Heart left ventricle (tissue), 16 donors: ENCODE measurements around the gene IFFO2. TPM values are rescaled to one million over a fixed set of nuclear protein-coding genes. Genes with fewer than 3 reads are reported as not detected.

Experiments used
- ATAC-seq, 4 donors: fragments of 200-7000 bp; cut with Tn5 transposase; one replicate each; pipeline ENCODE4 v1.9.1; 2020 to 2022; ENCODE audit warnings: moderate library complexity in 4 of 4, mild to moderate bottlenecking in 3 of 4, moderate number of reproducible peaks in 1 of 4
- DNase-seq, 5 donors: peaks; one replicate each; pipeline ENCODE4 v3.0.0-alpha.2; 2020
- H3K27ac ChIP-seq, 12 donors: fragments of 200-600 bp; sonication (generic) in 4 of 12; one replicate each; pipeline versions ENCODE4 v1.5.0 to v1.8.0; 2016 to 2022; ENCODE audit warnings: mild to moderate bottlenecking in 2 of 12
- H3K27me3 ChIP-seq, 9 donors: fragments of 200-600 bp; sonication (generic) in 2 of 9; one replicate each; pipeline versions ENCODE4 v1.5.1 to v1.8.0; 2016 to 2022; ENCODE audit warnings: mild to moderate bottlenecking in 3 of 9
- H3K36me3 ChIP-seq, 9 donors: fragments of 200-600 bp; sonication (generic) in 2 of 9; one replicate each; pipeline versions ENCODE4 v1.5.0 to v1.8.0; 2018 to 2022; ENCODE audit warnings: mild to moderate bottlenecking in 2 of 9
- H3K4me1 ChIP-seq, 12 donors: fragments of 200-600 bp; sonication (generic) in 4 of 12; one replicate each; pipeline versions ENCODE4 v1.5.0 to v1.8.0; 2016 to 2022; ENCODE audit warnings: mild to moderate bottlenecking in 3 of 12
- H3K4me3 ChIP-seq, 12 donors: fragments of 200-600 bp; sonication (generic) in 4 of 12; one replicate each; pipeline versions ENCODE4 v1.5.0 to v1.8.0; 2017 to 2022; ENCODE audit warnings: mild to moderate bottlenecking in 9 of 12, moderate library complexity in 4 of 12
- H3K9me3 ChIP-seq, 12 donors: fragments of 200-600 bp; sonication (generic) in 4 of 12; one replicate each; pipeline versions ENCODE4 v1.5.0 to v1.8.0; 2016 to 2022; ENCODE audit warnings: mild to moderate bottlenecking in 1 of 12
- POLR2A ChIP-seq, 2 donors: fragments of 450-650 bp; IDR thresholded peaks; one replicate each; pipeline ENCODE4 v1.6.1; 2017; ENCODE audit warnings: antibody characterized with exemption in 2 of 2, mild to moderate bottlenecking in 2 of 2, moderate library complexity in 2 of 2
- WGBS, 4 donors: extraction: QIAGEN DNeasy Blood & Tissue Kit in 2 of 4; methylation state at CpG; one replicate each; pipeline versions ENCODE4 v1.1.5 to v1.1.7; 2013 to 2018; 5-methylcytosine and 5-hydroxymethylcytosine counted together
- intact Hi-C, 10 donors: fragments of 100-400 bp; cut with DNase I; formaldehyde crosslinking; loops; one replicate each; pipeline versions ENCODE4 v1.11.1 to v1.14.2; 2022
- polyA plus RNA-seq, 2 donors: library from polyadenylated mRNA; stranded (reverse); fragments of 200-250 nt; gene quantifications; one replicate each; pipeline ENCODE4 v1.2.3, GENCODE V29; 2013
- total RNA-seq, 9 donors: library from RNA; depleted of rRNA in 2 of 9; stranded (reverse); fragments of >200 nt in 2 of 9; fragmentation: NEBNext Ultra II Directional in 3 of 9; extraction: Animal tissue kit (Norgen Biotek cat#: 25700) in 3 of 9; gene quantifications; one replicate each; pipeline versions ENCODE4 v1.1.0 to v1.2.4, GENCODE V29; 2016 to 2023
- TF ChIP-seq, protein P1 (sequence below), 12 donors: fragments of 200-600 bp; sonication (generic) in 4 of 12; IDR thresholded peaks; one replicate each; pipeline versions ENCODE4 v1.5.0 to v1.8.0; 2018 to 2022; ENCODE audit warnings: antibody characterized with exemption in 12 of 12, mild to moderate bottlenecking in 5 of 12
- donor health status: ischemic (EF 13 %, LVEDD 7.1; RV severe dilation, severe dysfunction).
- donor health status: healthy with polysubstance abuse.
- donor health status: DM: no; HTN: yes; CAD: no.
- donor health status: DM: no; HTN: no; CAD: no.
- donor health status: ischemic (EF 25% LVEDD 6.9; RV normal size, moderate dysfunction).
- donor health status: ischemic (EF 25% LVEDD 5.7; RV mildly dilated, moderate dysfunction).
- donor health status: healthy.
- donor health status: DM: yes; HTN: yes; CAD: no.
- donor health status: ischemic (EF 35%, LVEDD 5.7; RV mildly dilated, moderate dysfunction).
- donor health status: nonischemic (EF 11% LVEDD 7.7; RV severe dilation, severe dysfunction).
- donor health status: DM: yes; HTN: yes; CAD: no.
- donor health status: PGD.
- donor health status: ischemic (EF 29% LVEDD 5.4; RV normal size, mild dysfunction).
- donor health status: nonischemic (EF 23%, LVEDD 6.1; RV moderate dilation, normal function).

Gene IFFO2
- total and polyA plus RNA-seq, 11 donors = 2.5 to 9.0 (median 4.9) TPM

GRCh38 chr1:18973446-18973955 is 17.0 kb upstream of the IFFO2 start:
- no peak overlapping the region for H3K27ac ChIP-seq
- ATAC-seq (no peak), DNase-seq (no peak)
- no peak for TF ChIP-seq POLR2A (IDR thresholded peaks at IDR 0.05)
- TF ChIP-seq, protein P1, sequence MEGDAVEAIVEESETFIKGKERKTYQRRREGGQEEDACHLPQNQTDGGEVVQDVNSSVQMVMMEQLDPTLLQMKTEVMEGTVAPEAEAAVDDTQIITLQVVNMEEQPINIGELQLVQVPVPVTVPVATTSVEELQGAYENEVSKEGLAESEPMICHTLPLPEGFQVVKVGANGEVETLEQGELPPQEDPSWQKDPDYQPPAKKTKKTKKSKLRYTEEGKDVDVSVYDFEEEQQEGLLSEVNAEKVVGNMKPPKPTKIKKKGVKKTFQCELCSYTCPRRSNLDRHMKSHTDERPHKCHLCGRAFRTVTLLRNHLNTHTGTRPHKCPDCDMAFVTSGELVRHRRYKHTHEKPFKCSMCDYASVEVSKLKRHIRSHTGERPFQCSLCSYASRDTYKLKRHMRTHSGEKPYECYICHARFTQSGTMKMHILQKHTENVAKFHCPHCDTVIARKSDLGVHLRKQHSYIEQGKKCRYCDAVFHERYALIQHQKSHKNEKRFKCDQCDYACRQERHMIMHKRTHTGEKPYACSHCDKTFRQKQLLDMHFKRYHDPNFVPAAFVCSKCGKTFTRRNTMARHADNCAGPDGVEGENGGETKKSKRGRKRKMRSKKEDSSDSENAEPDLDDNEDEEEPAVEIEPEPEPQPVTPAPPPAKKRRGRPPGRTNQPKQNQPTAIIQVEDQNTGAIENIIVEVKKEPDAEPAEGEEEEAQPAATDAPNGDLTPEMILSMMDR (IDR thresholded peaks at IDR 0.05) = no peak
- H3K9me3 ChIP-seq = no peaks in the 10 kb centered on the region
- H3K36me3 ChIP-seq = no peaks in the 10 kb centered on the region
- intact Hi-C loops = loop anchor here in 5 of 10 donors (2.0 to 10.0 kb wide), 4 partner anchors 61 to 71 kb away; partner anchors contain the start of gene ALDH4A1 (in 2 of the 5)
- no peaks in the 10 kb centered on the region for H3K27me3 ChIP-seq
- WGBS, 4 donors = 65 to 91% (median 81%) methylated on average over 7 of the region's 7 CpGs
- peaks cover 0 to 15% (median 2%) of the 10 kb centered on the region in 12 donors for H3K4me1 ChIP-seq
- no peak overlapping the region for H3K4me3 ChIP-seq

GRCh38 chr1:18972991-18973390 is 16.5 kb upstream of the IFFO2 start:
- ATAC-seq (peak in 2 of 4 donors; percentile 41 to 49), DNase-seq (no peak)
- Histone ChIP-seq H3K27ac (no peak overlapping the region), H3K9me3 (no peaks in the 10 kb centered on the region), H3K36me3 (no peaks in the 10 kb centered on the region), H3K27me3 (no peaks in the 10 kb centered on the region), H3K4me1 (peaks cover 0 to 12% (median 0%) of the 10 kb centered on the region in 12 donors), H3K4me3 (no peak overlapping the region)
- 47 to 55% (median 50%) methylated on average over 7 of the region's 7 CpGs for WGBS, 4 donors
- intact Hi-C loops = loop anchor here in 5 of 10 donors (2.0 to 10.0 kb wide), 4 partner anchors 61 to 70 kb away; partner anchors contain the start of gene ALDH4A1 (in 2 of the 5)
- no peak for TF ChIP-seq POLR2A (IDR thresholded peaks at IDR 0.05)
- TF ChIP-seq, protein P1 (IDR thresholded peaks at IDR 0.05) = no peak

- no peaks in the 10 kb centered on the region for H3K27me3 ChIP-seq
- WGBS, 4 donors = 24 to 27% (median 26%) methylated on average over 2 of the region's 2 CpGs
- no peak overlapping the region for H3K4me3 ChIP-seq
- no peak overlapping the region for H3K27ac ChIP-seq
- H3K9me3 ChIP-seq = no peaks in the 10 kb centered on the region
- intact Hi-C loops = loop anchor here in 5 of 10 donors (2.0 to 10.0 kb wide), 4 partner anchors 60 to 70 kb away; partner anchors contain the start of gene ALDH4A1 (in 2 of the 5)
- no peaks in the 10 kb centered on the region for H3K36me3 ChIP-seq
- no peak for TF ChIP-seq POLR2A (IDR thresholded peaks at IDR 0.05)
- TF ChIP-seq, protein P1 (IDR thresholded peaks at IDR 0.05) = peak in 11 of 12 donors; percentile 13 to 60 (median 42)
- H3K4me1 ChIP-seq = peaks cover 0 to 12% (median 0%) of the 10 kb centered on the region in 12 donors
- DNase-seq (no peak), ATAC-seq (peak in 2 of 4 donors; percentile 18 to 41)
These were observed 16.1 kb upstream of the IFFO2 start for GRCh38 chr1:18972531-18972930.

DNA sequence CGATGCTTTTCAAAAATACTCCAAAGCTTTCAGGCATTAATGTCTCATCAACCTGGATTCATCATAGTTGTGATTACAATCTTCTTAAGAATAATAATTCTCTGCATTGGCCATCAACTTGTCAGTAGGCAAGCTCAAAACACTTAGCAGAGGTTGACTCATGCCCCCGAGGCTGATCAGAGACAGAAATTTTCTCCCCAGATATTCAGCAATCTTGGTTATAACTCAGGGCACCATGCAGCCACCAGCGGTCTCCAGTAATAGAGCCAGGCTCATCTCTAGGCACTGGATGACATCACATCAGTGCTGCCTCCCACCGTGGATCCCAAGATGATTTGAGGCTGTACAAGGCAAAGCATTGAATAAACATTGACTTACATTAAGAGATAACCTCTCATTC is 14.3 kb upstream of the IFFO2 start:
- Histone ChIP-seq H3K9me3 (no peaks in the 10 kb centered on the region), H3K27me3 (no peaks in the 10 kb centered on the region), H3K4me3 (no peak overlapping the region), H3K36me3 (no peaks in the 10 kb centered on the region), H3K27ac (no peak overlapping the region), H3K4me1 (peaks cover 0 to 12% (median 0%) of the 10 kb centered on the region in 12 donors)
- WGBS, 4 donors = 51 to 70% (median 63%) methylated on average over 4 of the region's 4 CpGs
- no peak for DNase-seq
- intact Hi-C loops = loop anchor here in 2 of 10 donors (5.0 to 10.0 kb wide), 2 partner anchors 58 to 66 kb away; partner anchors contain the start of gene ALDH4A1 (in 1 of the 2)
- TF ChIP-seq, protein P1 (IDR thresholded peaks at IDR 0.05) = no peak
- TF ChIP-seq POLR2A (IDR thresholded peaks at IDR 0.05) = no peak
- no peak for ATAC-seq
